HS-5 (cell line): Measurements from ENCODE around the gene PTRHD1.
"Not testable (repeated sequence)": the region's sequence is repeated elsewhere in the genome, so short reads cannot be mapped to it uniquely, and the experiment has no call there.

Source experiments
- DNase-seq: peaks from one replicate; pipeline ENCODE4 v3.0.0-alpha.2; 2012; ENCODE audit warnings: low read depth

PTRHD1 gene

GRCh38 chr2:24792874-24793760 is at the start of gene PTRHD1, which contains the start of gene CENPO:
TSS of gene PTRHD1 (minus strand) at chr2:24793391. CDS start at chr2:24793377, 14 bp downstream.
TSS of gene CENPO (plus strand) at chr2:24793425. CDS start at chr2:24793920, 495 bp downstream.
- peak; percentile 88 for DNase-seq

GRCh38 chr2:24842081-24843050 is 49.2 kb upstream of the PTRHD1 start:
- DNase-seq = no peak

GRCh38 chr2:24840962-24841945 is 48.1 kb upstream of the PTRHD1 start:
- no peak for DNase-seq

- DNase-seq = no peak
Observed at GRCh38 chr2:24840164-24840869, 47.1 kb upstream of the PTRHD1 start.

- no peak for DNase-seq
Observed at GRCh38 chr2:24839729-24840128, 46.5 kb upstream of the PTRHD1 start.

- no peak for DNase-seq
Observed at GRCh38 chr2:24838541-24838940, 45.4 kb upstream of the PTRHD1 start.

GRCh38 chr2:24837996-24838513 is 44.9 kb upstream of the PTRHD1 start:
- DNase-seq = no peak

GRCh38 chr2:24836706-24837105 is 43.5 kb upstream of the PTRHD1 start:
- no peak for DNase-seq

GRCh38 chr2:24836206-24836605 is 43.0 kb upstream of the PTRHD1 start:
- DNase-seq = no peak

- not testable (repeated sequence) for DNase-seq
Observed at GRCh38 chr2:24835411-24835810, 42.2 kb upstream of the PTRHD1 start.

GRCh38 chr2:24834733-24835395 is 41.7 kb upstream of the PTRHD1 start:
- no peak for DNase-seq

- no peak for DNase-seq
Observed at GRCh38 chr2:24833821-24834732, 40.9 kb upstream of the PTRHD1 start.

GRCh38 chr2:24832931-24833701 is 39.9 kb upstream of the PTRHD1 start:
- no peak for DNase-seq

GRCh38 chr2:24832521-24832920 is 39.3 kb upstream of the PTRHD1 start:
- DNase-seq = no peak

- DNase-seq = no peak
Observed at GRCh38 chr2:24832073-24832461, 38.9 kb upstream of the PTRHD1 start.

- no peak for DNase-seq
Observed at GRCh38 chr2:24831221-24832072, 38.3 kb upstream of the PTRHD1 start.

- no peak for DNase-seq
Observed at GRCh38 chr2:24830786-24831185, 37.6 kb upstream of the PTRHD1 start.
